ENCODE data around the gene CARS2. TPM values are rescaled to one million over a fixed set of nuclear protein-coding genes. Genes with fewer than 3 reads are reported as not detected.
A peak's percentile ranks its signal among the peaks of the same experiment; 100 is the strongest.

CARS2 gene
- total RNA-seq, 4 donors from 2014 or later = 32.9 to 56.9 (median 40.2) TPM

DNA sequence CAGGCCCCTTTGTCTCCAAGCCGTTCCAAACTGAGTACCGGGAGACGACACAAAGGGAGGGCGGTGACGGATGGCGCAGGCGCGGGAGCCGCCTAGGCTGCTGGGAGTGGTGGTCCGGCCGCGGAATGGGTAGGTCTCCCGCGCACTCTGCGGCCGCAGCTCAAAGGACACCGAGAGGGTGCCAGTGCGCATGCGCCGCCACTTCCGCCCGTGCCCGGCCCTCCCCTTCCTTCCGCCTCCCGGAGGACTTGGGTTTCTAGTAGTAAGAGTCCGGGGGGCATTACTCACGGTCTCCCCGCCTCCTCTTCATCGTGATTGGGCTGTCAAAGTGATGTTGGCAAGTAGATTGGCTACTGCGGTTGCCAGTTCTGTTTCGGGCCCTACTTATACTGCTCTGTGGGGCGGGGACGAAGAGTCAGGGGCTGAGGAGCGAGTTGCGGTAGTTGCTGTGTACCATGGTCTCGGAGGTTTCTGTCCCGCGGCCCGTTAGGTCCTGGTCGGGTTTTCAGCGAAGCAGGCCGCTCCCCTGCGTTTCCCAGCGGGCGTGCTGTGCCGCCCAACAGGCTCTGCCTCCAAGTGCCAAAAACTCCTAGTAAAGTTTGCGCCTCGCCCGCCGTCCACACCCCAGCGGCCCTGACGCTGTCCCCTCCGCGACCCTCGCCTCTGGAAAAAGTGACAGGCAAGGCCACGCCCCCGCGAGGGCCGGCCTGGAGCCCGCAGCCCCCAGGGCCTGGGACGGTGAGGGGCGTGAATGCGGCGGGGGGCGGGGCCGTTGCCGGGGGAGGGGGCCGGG is 7.1 kb upstream of the CARS2 start:
- peak; percentile 100 for DNase-seq (ENCODE audit: extremely low spot score)
- intact Hi-C loops (cut with DNase I) = loop anchor here (10.0 kb wide), 1 partner anchor 202 kb away; the partner anchor contains the start of gene ANKRD10
- Histone ChIP-seq H3K36me3 (no peaks in the 10 kb centered on the region), H3K4me1 (peaks cover 19 to 29% (median 26%) of the 10 kb centered on the region in 4 donors), H3K4me3 (peak overlapping the region; percentile 72 to 96 (median 88)), H3K9me3 (no peaks in the 10 kb centered on the region), H3K27ac (replicated peaks in 1 of 4) (peak overlapping the region; percentile 96 to 100 (median 98)), H3K27me3 (no peaks in the 10 kb centered on the region)
- 0% methylated on average over 15 of the region's 68 CpGs for WGBS
- TF ChIP-seq, protein P1, sequence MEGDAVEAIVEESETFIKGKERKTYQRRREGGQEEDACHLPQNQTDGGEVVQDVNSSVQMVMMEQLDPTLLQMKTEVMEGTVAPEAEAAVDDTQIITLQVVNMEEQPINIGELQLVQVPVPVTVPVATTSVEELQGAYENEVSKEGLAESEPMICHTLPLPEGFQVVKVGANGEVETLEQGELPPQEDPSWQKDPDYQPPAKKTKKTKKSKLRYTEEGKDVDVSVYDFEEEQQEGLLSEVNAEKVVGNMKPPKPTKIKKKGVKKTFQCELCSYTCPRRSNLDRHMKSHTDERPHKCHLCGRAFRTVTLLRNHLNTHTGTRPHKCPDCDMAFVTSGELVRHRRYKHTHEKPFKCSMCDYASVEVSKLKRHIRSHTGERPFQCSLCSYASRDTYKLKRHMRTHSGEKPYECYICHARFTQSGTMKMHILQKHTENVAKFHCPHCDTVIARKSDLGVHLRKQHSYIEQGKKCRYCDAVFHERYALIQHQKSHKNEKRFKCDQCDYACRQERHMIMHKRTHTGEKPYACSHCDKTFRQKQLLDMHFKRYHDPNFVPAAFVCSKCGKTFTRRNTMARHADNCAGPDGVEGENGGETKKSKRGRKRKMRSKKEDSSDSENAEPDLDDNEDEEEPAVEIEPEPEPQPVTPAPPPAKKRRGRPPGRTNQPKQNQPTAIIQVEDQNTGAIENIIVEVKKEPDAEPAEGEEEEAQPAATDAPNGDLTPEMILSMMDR (IDR thresholded peaks at IDR 0.05) = no peak
- TF ChIP-seq EP300 (IDR thresholded peaks at IDR 0.05) (no peak), POLR2A (IDR thresholded peaks at IDR 0.05; ENCODE audit: low read depth) (peak; percentile 99), POLR2AphosphoS5 (IDR thresholded peaks at IDR 0.05) (peak in 1 of 2 donors; percentile 96)

DNA sequence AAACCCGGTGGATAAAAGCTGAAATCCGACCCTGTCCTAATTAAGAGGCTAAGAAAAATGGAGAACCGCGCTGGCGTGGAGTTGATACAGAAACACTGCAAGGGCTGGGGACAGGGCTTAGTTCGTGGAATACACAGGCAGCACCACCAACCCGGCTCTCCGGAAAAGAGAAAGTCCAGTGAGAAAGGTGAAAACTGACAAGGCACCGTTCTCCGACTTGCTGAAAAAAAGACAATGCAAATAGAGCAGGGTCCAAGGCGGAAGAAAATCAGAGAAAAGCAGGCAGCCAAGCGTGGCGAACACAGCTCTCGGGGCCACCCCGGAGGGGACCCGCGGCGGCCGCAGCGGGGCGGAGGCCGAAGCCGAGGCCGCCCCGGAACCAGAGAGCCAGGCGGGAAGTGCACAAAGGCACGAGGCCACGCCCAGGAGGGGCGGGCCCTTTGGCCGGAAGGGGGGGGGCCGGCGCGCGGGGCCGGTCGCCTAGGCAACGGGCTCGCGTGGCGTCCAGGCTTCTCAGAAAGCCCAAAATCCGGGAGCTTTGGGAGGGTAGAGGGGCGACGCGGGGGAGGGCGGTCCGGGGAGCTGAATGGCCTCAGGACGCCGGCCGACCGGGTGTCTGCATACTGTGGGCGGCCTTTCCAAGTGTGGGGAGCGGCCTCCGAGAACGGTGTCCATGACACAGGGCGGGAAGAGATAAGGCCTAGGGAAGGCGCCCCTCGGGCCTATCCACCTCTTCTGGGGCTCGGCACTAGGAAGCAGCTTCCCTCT is 6.3 kb upstream of the CARS2 start:
- peak; percentile 96 for DNase-seq (ENCODE audit: extremely low spot score)
- WGBS = 1% methylated on average over 35 of the region's 58 CpGs
- no peak for TF ChIP-seq EP300 (IDR thresholded peaks at IDR 0.05)
- peak; percentile 92 for TF ChIP-seq POLR2A (IDR thresholded peaks at IDR 0.05; ENCODE audit: low read depth)
- TF ChIP-seq POLR2AphosphoS5 (IDR thresholded peaks at IDR 0.05) = peak in 1 of 2 donors; percentile 87
- TF ChIP-seq, protein P1 (IDR thresholded peaks at IDR 0.05) = peak in 1 of 3 experiments; percentile 4
- Histone ChIP-seq H3K4me1 (peaks cover 15 to 22% (median 20%) of the 10 kb centered on the region in 4 donors), H3K27ac (replicated peaks in 1 of 4) (peak overlapping the region; percentile 96 to 100 (median 98)), H3K9me3 (no peaks in the 10 kb centered on the region), H3K4me3 (peak overlapping the region; percentile 72 to 96 (median 88)), H3K36me3 (no peaks in the 10 kb centered on the region), H3K27me3 (no peaks in the 10 kb centered on the region)
- intact Hi-C loops (cut with DNase I) = loop anchor here (10.0 kb wide), 1 partner anchor 203 kb away; the partner anchor contains the start of gene ANKRD10

DNA sequence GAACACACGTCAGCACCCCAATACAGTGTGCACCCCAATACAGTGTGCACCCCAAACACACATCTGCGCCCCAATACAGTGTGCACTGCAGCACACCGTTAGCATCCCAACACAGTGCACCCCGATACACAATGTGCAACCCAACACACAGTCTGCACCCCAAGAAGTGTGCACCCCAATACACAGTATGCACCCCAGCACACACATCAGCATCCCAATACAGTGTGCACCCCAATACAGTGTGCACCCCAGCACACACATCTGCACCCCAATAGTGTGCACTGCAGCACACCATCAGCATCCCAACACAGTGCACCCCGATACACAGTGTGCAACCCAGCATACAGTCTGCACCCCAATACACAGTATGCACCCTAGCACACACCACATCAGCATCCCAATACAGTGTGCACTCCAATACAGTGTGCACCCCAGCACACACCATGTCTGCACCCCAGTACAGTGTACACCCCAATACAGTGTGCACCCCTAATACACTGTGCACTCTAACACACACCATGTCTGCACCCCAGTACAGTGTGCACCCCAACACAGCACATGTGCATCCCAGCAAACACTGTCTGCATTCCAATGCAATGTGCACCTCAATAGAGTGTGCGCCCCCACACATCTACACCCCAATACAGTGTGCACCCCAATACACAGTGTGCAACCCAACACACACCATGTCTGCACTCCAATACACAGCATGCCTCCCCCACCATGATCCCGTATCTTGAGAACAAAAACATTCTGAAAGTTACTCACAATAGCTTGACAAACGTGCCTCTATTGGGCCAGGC is 855 bp upstream of the CARS2 start:
- WGBS = 53% methylated on average over 8 of the region's 8 CpGs
- DNase-seq (ENCODE audit: extremely low spot score) = no peak
- Histone ChIP-seq H3K4me1 (peaks cover 24 to 58% (median 52%) of the 10 kb centered on the region in 4 donors), H3K4me3 (peak overlapping the region; percentile 68 to 88 (median 78)), H3K9me3 (no peaks in the 10 kb centered on the region), H3K27ac (replicated peaks in 1 of 4) (peak overlapping the region; percentile 79 to 91 (median 87)), H3K27me3 (no peaks in the 10 kb centered on the region), H3K36me3 (peaks cover 0 to 12% (median 0%) of the 10 kb centered on the region in 4 donors)
- TF ChIP-seq POLR2AphosphoS5 (IDR thresholded peaks at IDR 0.05) (no peak), POLR2A (IDR thresholded peaks at IDR 0.05; ENCODE audit: low read depth) (no peak)
- TF ChIP-seq, protein P1 (IDR thresholded peaks at IDR 0.05) = no peak
- intact Hi-C loops (cut with DNase I) = loop anchor here (5.0 kb wide), 1 partner anchor 89 kb away; the partner anchor contains the start of gene NAXD

DNA sequence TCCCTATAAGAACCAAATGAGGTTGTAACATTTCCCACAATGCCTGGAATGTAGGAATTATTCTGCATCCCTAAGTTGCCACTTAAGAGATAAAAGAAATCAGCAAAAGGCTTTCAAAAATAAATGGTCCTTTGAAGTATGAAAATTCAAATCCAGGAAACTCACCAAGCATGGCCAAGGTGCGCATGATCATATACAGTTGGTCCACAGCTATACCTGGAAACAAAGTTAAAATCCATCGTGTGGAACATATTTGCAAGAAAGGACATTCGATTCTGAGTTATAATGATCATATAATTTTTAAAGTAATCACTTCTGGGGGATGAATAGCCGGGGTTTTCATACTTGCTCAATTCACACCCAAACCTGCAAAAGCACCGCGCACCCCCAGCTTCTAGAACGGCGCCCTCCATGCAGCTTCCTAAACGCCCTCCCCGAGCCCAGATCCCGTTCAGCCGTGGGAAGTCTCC is 525 bp downstream of the CARS2 start:
- Histone ChIP-seq H3K9me3 (no peaks in the 10 kb centered on the region), H3K27ac (replicated peaks in 1 of 4) (peak overlapping the region; percentile 79 to 91 (median 87)), H3K36me3 (peaks cover 4 to 23% (median 10%) of the 10 kb centered on the region in 4 donors), H3K4me1 (peaks cover 15 to 47% (median 43%) of the 10 kb centered on the region in 4 donors), H3K4me3 (peak overlapping the region; percentile 68 to 88 (median 78)), H3K27me3 (no peaks in the 10 kb centered on the region)
- intact Hi-C loops (cut with DNase I) = loop anchor here (5.0 kb wide), 1 partner anchor 88 kb away; the partner anchor contains the start of gene NAXD
- WGBS = 7% methylated on average over 12 of the region's 12 CpGs
- DNase-seq (ENCODE audit: extremely low spot score) = no peak
- TF ChIP-seq POLR2A (IDR thresholded peaks at IDR 0.05; ENCODE audit: low read depth) = no peak
- TF ChIP-seq, protein P1 (IDR thresholded peaks at IDR 0.05) = no peak
- no peak for TF ChIP-seq POLR2AphosphoS5 (IDR thresholded peaks at IDR 0.05)
- TF ChIP-seq EP300 (IDR thresholded peaks at IDR 0.05) = no peak

Data from esophagus muscularis mucosa (tissue), 4 donors.